HEK293T (cell line): ENCODE data around the gene OPA1.

Source experiments
- CTCF ChIA-PET: fragments of 350-600 bp; formaldehyde crosslinking; extraction: SDS; loops from one replicate; lab custom pipeline; 2021; ENCODE audit warnings: antibody characterized with exemption, inconsistent platforms; lab: Yijun Ruan, JAX
- POLR2A ChIA-PET: fragments of 350-600 bp; formaldehyde crosslinking; extraction: SDS; loops from one replicate; lab custom pipeline; 2020; ENCODE audit warnings: antibody characterized with exemption, inconsistent platforms; lab: Yijun Ruan, JAX
- DNase-seq: peaks from one replicate; pipeline ENCODE4 v3.0.0; 2012; ENCODE audit warnings: mixed read lengths; ENCODE audit errors: extremely low spot score
- ARNT ChIP-seq: fragments of 450-650 bp; IDR thresholded peaks from 2 replicates; pipeline ENCODE4 v1.6.1; 2017; ENCODE audit warnings: mild to moderate bottlenecking
- BHLHE40 ChIP-seq: fragments of 450-650 bp; IDR thresholded peaks from 2 replicates; pipeline ENCODE4 v1.6.1; 2016; ENCODE audit warnings: mild to moderate bottlenecking, moderate library complexity, borderline replicate concordance
- CTBP1 ChIP-seq: fragments of 450-650 bp; IDR thresholded peaks from 2 replicates; pipeline ENCODE4 v1.6.1; 2016; ENCODE audit warnings: borderline replicate concordance
- ELF4 ChIP-seq: fragments of 450-650 bp; IDR thresholded peaks from 2 replicates; pipeline ENCODE4 v1.6.1; 2017; ENCODE audit warnings: antibody characterized with exemption
- FOXA1 ChIP-seq: fragments of 450-650 bp; IDR thresholded peaks from 2 replicates; pipeline ENCODE4 v1.6.1; 2016; ENCODE audit warnings: mild to moderate bottlenecking
- FOXK2 ChIP-seq: fragments of 450-650 bp; IDR thresholded peaks from 2 replicates; pipeline ENCODE4 v1.6.1; 2016; ENCODE audit warnings: mild to moderate bottlenecking
- FOXM1 ChIP-seq: fragments of 450-650 bp; IDR thresholded peaks from 2 replicates; pipeline ENCODE4 v1.6.1; 2017; ENCODE audit warnings: mild to moderate bottlenecking, borderline replicate concordance
- HDGF ChIP-seq: fragments of 450-650 bp; IDR thresholded peaks from 2 replicates; pipeline ENCODE4 v1.6.1; 2017; ENCODE audit warnings: antibody characterized with exemption, borderline replicate concordance
- L3MBTL2 ChIP-seq: fragments of 450-650 bp; conservative IDR thresholded peaks from 2 replicates; pipeline ENCODE4 v1.6.1; 2016; ENCODE audit warnings: mild to moderate bottlenecking
- LEF1 ChIP-seq: fragments of 450-650 bp; IDR thresholded peaks from 2 replicates; pipeline ENCODE4 v1.6.1; 2017; ENCODE audit warnings: mild to moderate bottlenecking, borderline replicate concordance
- NFRKB ChIP-seq: fragments of 450-650 bp; IDR thresholded peaks from 2 replicates; pipeline ENCODE4 v1.6.1; 2016; ENCODE audit warnings: mild to moderate bottlenecking, moderate library complexity
- SP1 ChIP-seq: fragments of 450-650 bp; IDR thresholded peaks from 2 replicates; pipeline ENCODE4 v1.6.1; 2017
- SUZ12 ChIP-seq: fragments of 450-650 bp; IDR thresholded peaks from 2 replicates; pipeline ENCODE4 v1.6.1; 2016; ENCODE audit warnings: mild to moderate bottlenecking
- TARDBP ChIP-seq: fragments of 450-650 bp; IDR thresholded peaks from 2 replicates; pipeline ENCODE4 v1.6.1; 2016
- ZNF384 ChIP-seq: fragments of 450-650 bp; IDR thresholded peaks from 2 replicates; pipeline ENCODE4 v1.6.1; 2016
- TF ChIP-seq, protein P1 (sequence below): fragments of 450-650 bp; IDR thresholded peaks from 2 replicates; pipeline ENCODE4 v1.6.1; 2016

OPA1 gene

DNA sequence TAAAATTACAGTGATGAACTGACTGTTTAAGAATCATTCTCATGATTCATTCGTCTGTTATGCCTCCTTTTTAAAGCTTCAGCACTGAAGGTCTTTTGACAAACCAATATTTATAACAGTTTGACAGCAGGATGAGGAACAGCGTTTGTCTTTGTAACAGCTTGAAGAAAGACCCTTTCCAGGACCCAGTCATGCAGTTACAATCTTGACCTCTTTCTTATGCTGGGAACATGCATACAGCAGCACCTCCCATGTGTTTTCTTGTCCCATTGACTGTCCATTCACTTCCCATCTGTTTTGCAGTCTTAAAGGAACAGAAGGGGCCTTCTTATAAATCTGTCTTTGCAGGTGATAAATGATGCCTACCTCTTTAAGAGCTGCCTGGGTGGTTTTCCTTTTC is 87.2 kb downstream of the OPA1 start:
- DNase-seq: no peak
- CTCF ChIA-PET: no interaction called here
- TF ChIP-seq ZNF384 (no peak), CTBP1 (no peak), HDGF (no peak), FOXM1 (no peak), SUZ12 (no peak), ELF4 (no peak), ARNT (no peak), SP1 (no peak), BHLHE40 (no peak), FOXK2 (no peak), TARDBP (no peak), FOXA1 (no peak), LEF1 (no peak)
- TF ChIP-seq, protein P1, sequence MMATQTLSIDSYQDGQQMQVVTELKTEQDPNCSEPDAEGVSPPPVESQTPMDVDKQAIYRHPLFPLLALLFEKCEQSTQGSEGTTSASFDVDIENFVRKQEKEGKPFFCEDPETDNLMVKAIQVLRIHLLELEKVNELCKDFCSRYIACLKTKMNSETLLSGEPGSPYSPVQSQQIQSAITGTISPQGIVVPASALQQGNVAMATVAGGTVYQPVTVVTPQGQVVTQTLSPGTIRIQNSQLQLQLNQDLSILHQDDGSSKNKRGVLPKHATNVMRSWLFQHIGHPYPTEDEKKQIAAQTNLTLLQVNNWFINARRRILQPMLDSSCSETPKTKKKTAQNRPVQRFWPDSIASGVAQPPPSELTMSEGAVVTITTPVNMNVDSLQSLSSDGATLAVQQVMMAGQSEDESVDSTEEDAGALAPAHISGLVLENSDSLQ: no peak
- POLR2A ChIA-PET: no interaction called here

DNA sequence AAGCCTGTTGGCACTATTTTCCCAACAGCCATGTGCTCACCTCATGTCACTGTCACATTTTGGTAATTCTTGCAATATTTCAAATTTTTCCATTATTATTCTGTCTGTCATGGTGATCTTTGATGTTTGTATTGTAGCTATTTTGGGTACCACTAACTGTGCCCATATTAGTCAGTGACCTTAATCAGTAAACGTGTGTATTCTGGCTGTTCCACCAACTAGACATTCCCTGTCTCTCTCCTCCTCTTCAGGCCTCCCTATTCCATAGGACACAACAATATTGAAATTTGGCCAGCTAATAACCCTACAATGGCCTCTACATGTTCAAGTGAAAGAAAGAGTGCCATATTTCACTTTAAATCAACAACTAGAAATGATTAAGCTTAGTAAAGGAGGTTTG is 88.6 kb downstream of the OPA1 start:
- no peak for DNase-seq
- TF ChIP-seq LEF1: no peak
- TF ChIP-seq FOXM1: no peak
- no peak for TF ChIP-seq BHLHE40
- no peak for TF ChIP-seq L3MBTL2
- no peak for TF ChIP-seq CTBP1
- ChIA-PET CTCF (no interaction called here), POLR2A (no interaction called here)

DNA sequence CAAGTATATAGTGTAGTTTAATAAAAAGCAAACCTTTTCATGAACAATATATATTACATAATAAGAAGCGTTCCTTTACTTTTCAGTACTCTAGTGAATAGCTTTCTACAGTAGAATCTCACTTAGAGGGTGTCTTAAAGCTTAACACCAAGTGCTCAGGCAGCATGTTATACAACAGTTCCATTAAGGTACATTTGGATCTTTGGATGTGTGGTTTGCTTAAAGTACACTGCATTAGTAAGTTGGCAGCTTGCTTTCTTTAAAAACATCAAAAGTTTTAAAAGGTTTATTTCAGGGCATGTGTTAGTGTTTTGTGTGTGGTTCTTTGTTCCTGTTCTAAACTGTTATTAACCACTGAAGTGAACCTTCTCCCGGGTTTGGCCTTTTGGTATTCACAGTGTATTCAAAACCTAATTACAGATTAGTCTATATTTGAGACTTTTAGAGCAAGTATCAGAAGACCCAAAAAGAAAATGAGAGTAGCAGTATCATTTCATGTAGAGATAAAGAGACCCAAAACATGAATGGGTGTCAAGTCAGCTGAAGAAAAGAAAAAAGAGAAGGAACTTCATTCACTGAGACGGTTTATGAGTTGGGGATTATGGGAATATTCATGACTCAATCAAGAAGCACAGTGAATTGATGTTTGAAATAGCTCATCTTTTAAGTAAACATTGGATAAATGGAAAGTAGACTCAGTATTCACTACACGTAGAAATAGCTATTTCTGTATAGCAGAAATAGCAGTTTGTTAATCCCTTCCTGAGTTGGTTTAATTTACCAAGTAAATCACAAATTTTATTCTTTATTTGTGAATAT is 93.9 kb downstream of the OPA1 start:
- ChIA-PET POLR2A (no interaction called here), CTCF (no interaction called here)
- TF ChIP-seq ZNF384 (no peak), SUZ12 (no peak), SP1 (no peak), L3MBTL2 (no peak), LEF1 (no peak), TARDBP (no peak)
- no peak for DNase-seq

DNA sequence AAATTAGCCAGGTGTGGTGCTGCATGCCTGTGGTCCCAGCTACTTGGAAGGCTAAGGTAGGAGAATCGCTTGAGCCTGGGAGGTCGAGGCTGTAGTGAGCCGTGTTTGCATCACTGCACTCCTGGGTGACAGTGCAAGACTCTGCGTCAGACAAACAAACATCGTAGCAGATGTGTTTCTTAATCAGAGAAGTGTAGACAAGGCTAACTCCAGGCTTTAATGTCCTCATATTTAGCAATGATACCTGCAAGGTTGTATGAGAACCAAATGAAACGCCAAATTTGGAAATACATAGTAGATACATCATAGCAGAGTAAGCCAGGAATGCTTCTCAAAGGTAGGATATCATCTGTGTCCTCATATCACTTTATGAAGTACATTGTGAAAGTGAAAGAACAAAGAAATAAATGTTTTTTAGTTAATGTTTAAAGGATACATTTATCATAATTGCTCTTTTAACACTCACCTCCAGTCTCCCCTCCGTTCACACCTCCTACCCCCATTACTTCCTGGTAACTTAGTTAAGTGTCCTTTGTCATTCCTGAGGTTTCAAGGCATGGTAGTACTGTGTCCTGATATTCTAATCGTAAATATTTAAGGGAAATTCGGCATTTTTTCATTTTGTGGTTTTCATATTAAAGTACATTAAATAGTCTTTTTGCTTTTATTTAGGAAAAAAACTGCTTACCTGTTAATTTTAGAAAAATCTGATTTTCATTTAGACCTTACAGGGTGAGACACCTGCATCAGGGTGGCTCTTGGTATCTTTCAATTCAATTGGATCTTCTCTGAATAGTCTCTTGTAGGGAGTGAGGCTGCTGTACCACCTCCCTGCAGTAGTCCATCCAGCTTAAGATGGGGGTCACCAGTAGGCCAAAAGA is 96.1 kb downstream of the OPA1 start:
- POLR2A ChIA-PET: no interaction called here
- no peak for TF ChIP-seq FOXM1
- no peak for TF ChIP-seq FOXK2
- TF ChIP-seq ARNT: no peak
- TF ChIP-seq ZNF384: no peak
- TF ChIP-seq L3MBTL2: no peak
- TF ChIP-seq CTBP1: no peak
- TF ChIP-seq FOXA1: no peak
- TF ChIP-seq SUZ12: no peak
- no peak for TF ChIP-seq NFRKB
- TF ChIP-seq TARDBP: no peak
- no peak for TF ChIP-seq SP1
- TF ChIP-seq HDGF: no peak
- TF ChIP-seq, protein P1: no peak
- TF ChIP-seq ELF4: no peak
- TF ChIP-seq LEF1: no peak
- TF ChIP-seq BHLHE40: no peak
- CTCF ChIA-PET: no interaction called here
- no peak for DNase-seq

DNA sequence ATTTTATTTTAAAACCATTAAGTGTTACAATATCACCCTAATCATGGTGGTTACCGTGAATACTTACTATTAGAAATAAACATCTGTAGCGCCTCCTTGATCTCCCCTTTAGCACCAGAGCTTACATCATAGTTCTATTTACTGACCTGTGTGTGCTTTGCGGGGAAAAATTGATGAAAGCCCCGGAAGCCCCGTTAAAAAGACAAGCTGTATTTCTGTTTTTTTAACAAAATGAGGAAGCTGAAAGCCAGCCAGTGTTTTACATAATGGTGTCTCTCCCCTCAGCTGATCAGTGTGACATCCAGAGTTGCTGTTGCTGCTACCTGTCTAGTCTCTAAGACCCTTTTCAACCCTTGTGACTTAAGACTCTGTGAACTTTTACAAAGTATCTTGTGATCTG is 100.8 kb downstream of the OPA1 start:
- ChIA-PET POLR2A (no interaction called here), CTCF (interaction anchor here (1.1 kb wide), 1 partner anchor 87 kb away, joined by 3 read pairs; no protein-coding TSS in a partner anchor)
- TF ChIP-seq, protein P1: no peak
- no peak for TF ChIP-seq HDGF
- no peak for TF ChIP-seq NFRKB
- no peak for TF ChIP-seq LEF1
- TF ChIP-seq SUZ12: no peak
- no peak for TF ChIP-seq SP1
- TF ChIP-seq ELF4: no peak
- no peak for TF ChIP-seq FOXM1
- no peak for TF ChIP-seq ZNF384
- TF ChIP-seq TARDBP: no peak
- no peak for TF ChIP-seq ARNT
- no peak for TF ChIP-seq L3MBTL2
- no peak for TF ChIP-seq FOXK2
- no peak for TF ChIP-seq BHLHE40
- TF ChIP-seq CTBP1: no peak
- no peak for DNase-seq
